GM18519 (cell line): ENCODE results near the gene UBE3D.
"Not testable (repeated sequence)": the region's sequence is repeated elsewhere in the genome, so short reads cannot be mapped to it uniquely, and the experiment has no call there.

ENCODE experiments used
- ATAC-seq: cut with Tn5 transposase; IDR thresholded peaks from one replicate; pipeline ENCODE4 v1.9.1; 2021; ENCODE audit warnings: mild to moderate bottlenecking, moderate library complexity; ENCODE audit not compliant: unreplicated experiment, low FRiP score

Gene UBE3D

GRCh38 chr6:82924799-82925535, 140.7 kb downstream of the UBE3D start:
- no peak for ATAC-seq

- ATAC-seq = no peak
These were observed 144.4 kb downstream of the UBE3D start for GRCh38 chr6:82921258-82921657.

GRCh38 chr6:82917346-82918064, 148.1 kb downstream of the UBE3D start:
- ATAC-seq = no peak

GRCh38 chr6:82915666-82916065, 150.0 kb downstream of the UBE3D start:
- no peak for ATAC-seq

- ATAC-seq = no peak
These were observed 151.1 kb downstream of the UBE3D start for GRCh38 chr6:82914511-82914910.

- ATAC-seq = no peak
These were observed 154.8 kb downstream of the UBE3D start for GRCh38 chr6:82910820-82911219.

- ATAC-seq = no peak
These were observed 155.2 kb downstream of the UBE3D start for GRCh38 chr6:82910395-82910794.

GRCh38 chr6:82909551-82909950, 156.1 kb downstream of the UBE3D start:
- no peak for ATAC-seq

GRCh38 chr6:82908661-82909060, 157.0 kb downstream of the UBE3D start:
- ATAC-seq = no peak

- ATAC-seq = no peak
These were observed 158.7 kb downstream of the UBE3D start for GRCh38 chr6:82906951-82907350.

GRCh38 chr6:82906489-82906888, 159.2 kb downstream of the UBE3D start:
- no peak for ATAC-seq

GRCh38 chr6:82904860-82905259, 160.8 kb downstream of the UBE3D start:
- no peak for ATAC-seq

GRCh38 chr6:82904257-82904656, 161.4 kb downstream of the UBE3D start:
- no peak for ATAC-seq

- ATAC-seq = no peak
These were observed 163.4 kb downstream of the UBE3D start for GRCh38 chr6:82902290-82902689.

GRCh38 chr6:82894653-82895259, 170.9 kb downstream of the UBE3D start:
- no peak for ATAC-seq

- no peak for ATAC-seq
These were observed 171.6 kb downstream of the UBE3D start for GRCh38 chr6:82893889-82894652.

GRCh38 chr6:82891503-82891902, 174.1 kb downstream of the UBE3D start:
- ATAC-seq = not testable (repeated sequence)

- ATAC-seq = no peak
These were observed 174.6 kb downstream of the UBE3D start for GRCh38 chr6:82891076-82891475.

- no peak for ATAC-seq
These were observed 175.4 kb downstream of the UBE3D start for GRCh38 chr6:82890240-82890639.

- ATAC-seq = no peak
These were observed 176.5 kb downstream of the UBE3D start for GRCh38 chr6:82889143-82889542.
